ENCODE data around the gene WWTR1. TPM values are rescaled to one million over a fixed set of nuclear protein-coding genes. Genes with fewer than 3 reads are reported as not detected.
A peak's percentile ranks its signal among the peaks of the same experiment; 100 is the strongest.

WWTR1 gene
- total RNA-seq, 1 donor from 2014 or later, result 15.0 TPM

- Mint-ChIP-seq H3K36me3 (ENCODE audit: insufficient read depth) (no peaks in the 10 kb centered on the region), H3K4me1 (ENCODE audit: low read depth) (peaks cover 33% of the 10 kb centered on the region), H3K27me3 (no peaks in the 10 kb centered on the region), H3K4me3 (ENCODE audit: low read depth) (no peak overlapping the region), H3K27ac (no peak overlapping the region), H3K9me3 (ENCODE audit: low read depth) (no peaks in the 10 kb centered on the region)
- DNase-seq (ENCODE audit: low spot score, unreplicated experiment), result no peak
- TF ChIP-seq CTCF (IDR thresholded peaks at IDR 0.05; ENCODE audit: unreplicated experiment), result no peak
Measured at GRCh38 chr3:149534082-149534481, 123.7 kb downstream of the WWTR1 start.

- Mint-ChIP-seq H3K4me1 (ENCODE audit: low read depth) (peaks cover 45% of the 10 kb centered on the region), H3K9me3 (ENCODE audit: low read depth) (no peaks in the 10 kb centered on the region), H3K4me3 (ENCODE audit: low read depth) (no peak overlapping the region), H3K36me3 (ENCODE audit: insufficient read depth) (no peaks in the 10 kb centered on the region), H3K27me3 (no peaks in the 10 kb centered on the region), H3K27ac (peak overlapping the region; percentile 18)
- no peak for TF ChIP-seq CTCF (IDR thresholded peaks at IDR 0.05; ENCODE audit: unreplicated experiment)
- DNase-seq (ENCODE audit: low spot score, unreplicated experiment), result no peak
Measured at GRCh38 chr3:149532489-149533180, 125.2 kb downstream of the WWTR1 start.

GRCh38 chr3:149529099-149529498, 128.7 kb downstream of the WWTR1 start:
- no peak overlapping the region for H3K4me3 Mint-ChIP-seq (ENCODE audit: low read depth)
- peaks cover 2% of the 10 kb centered on the region for H3K36me3 Mint-ChIP-seq (ENCODE audit: insufficient read depth)
- no peak for DNase-seq (ENCODE audit: low spot score, unreplicated experiment)
- peaks cover 15% of the 10 kb centered on the region for H3K4me1 Mint-ChIP-seq (ENCODE audit: low read depth)
- H3K9me3 Mint-ChIP-seq (ENCODE audit: low read depth), result no peaks in the 10 kb centered on the region
- TF ChIP-seq CTCF (IDR thresholded peaks at IDR 0.05; ENCODE audit: unreplicated experiment), result no peak
- H3K27ac Mint-ChIP-seq, result no peak overlapping the region
- H3K27me3 Mint-ChIP-seq, result no peaks in the 10 kb centered on the region

- Mint-ChIP-seq H3K9me3 (ENCODE audit: low read depth) (no peaks in the 10 kb centered on the region), H3K36me3 (ENCODE audit: insufficient read depth) (peaks cover 8% of the 10 kb centered on the region), H3K4me1 (ENCODE audit: low read depth) (peaks cover 14% of the 10 kb centered on the region)
Measured at GRCh38 chr3:149528340-149528650, 129.5 kb downstream of the WWTR1 start.

More at GRCh38 chr3:149528340-149528650, 129.5 kb downstream of the WWTR1 start:
- Mint-ChIP-seq H3K27ac (peak overlapping the region; percentile 12), H3K4me3 (ENCODE audit: low read depth) (no peak overlapping the region), H3K27me3 (no peaks in the 10 kb centered on the region)
- DNase-seq (ENCODE audit: low spot score, unreplicated experiment), result no peak
- TF ChIP-seq CTCF (IDR thresholded peaks at IDR 0.05; ENCODE audit: unreplicated experiment), result no peak

Data from progenitor cell of endocrine pancreas (in vitro differentiated cells).